Muscle layer of duodenum (tissue), 2 donors: ENCODE measurements around the gene SLC25A22.
A peak's percentile ranks its signal among the peaks of the same experiment; 100 is the strongest.

Experiments
- H3K27ac ChIP-seq: one replicate; pipeline ENCODE4 v1.7.0; 2013; ENCODE audit warnings: mild to moderate bottlenecking, low read length
- H3K27me3 ChIP-seq: one replicate; pipeline ENCODE4 v1.7.0; 2013; ENCODE audit warnings: low read depth, mild to moderate bottlenecking, control low read depth, low read length
- H3K36me3 ChIP-seq, 2 donors: one replicate each; pipeline ENCODE4 v1.7.0; 2013; ENCODE audit warnings: low read length in 2 of 2, control low read depth in 1 of 2, mild to moderate bottlenecking in 1 of 2; ENCODE audit not compliant: insufficient read depth in 2 of 2, control insufficient read depth in 1 of 2
- H3K4me1 ChIP-seq, 2 donors: one replicate each; pipeline ENCODE4 v1.7.0; 2013; ENCODE audit warnings: low read length in 2 of 2, mild to moderate bottlenecking in 2 of 2, control low read depth in 1 of 2, moderate library complexity in 1 of 2; ENCODE audit not compliant: insufficient read depth in 2 of 2, control insufficient read depth in 1 of 2
- H3K4me3 ChIP-seq, 2 donors: one replicate each; pipeline ENCODE4 v1.7.0; 2013; ENCODE audit warnings: low read length in 2 of 2, low read depth in 1 of 2, mild to moderate bottlenecking in 1 of 2
- H3K9me3 ChIP-seq, 2 donors: one replicate each; pipeline ENCODE4 v1.7.0; 2013; ENCODE audit warnings: low read length in 2 of 2, control low read depth in 1 of 2, mild to moderate bottlenecking in 1 of 2; ENCODE audit not compliant: control insufficient read depth in 1 of 2
- donor health status: healthy.

The SLC25A22 gene

GRCh38 chr11:826836-827145 lies 28.7 kb upstream of the SLC25A22 start:
- H3K27ac ChIP-seq, result no peak overlapping the region
- no peaks in the 10 kb centered on the region for H3K27me3 ChIP-seq
- H3K4me1 ChIP-seq, result peaks cover 0 to 53% of the 10 kb centered on the region in 2 donors
- peak overlapping the region in 1 of 2 donors; percentile 44 for H3K4me3 ChIP-seq
- H3K9me3 ChIP-seq, result no peaks in the 10 kb centered on the region
- peaks cover 0 to 32% of the 10 kb centered on the region in 2 donors for H3K36me3 ChIP-seq

DNA sequence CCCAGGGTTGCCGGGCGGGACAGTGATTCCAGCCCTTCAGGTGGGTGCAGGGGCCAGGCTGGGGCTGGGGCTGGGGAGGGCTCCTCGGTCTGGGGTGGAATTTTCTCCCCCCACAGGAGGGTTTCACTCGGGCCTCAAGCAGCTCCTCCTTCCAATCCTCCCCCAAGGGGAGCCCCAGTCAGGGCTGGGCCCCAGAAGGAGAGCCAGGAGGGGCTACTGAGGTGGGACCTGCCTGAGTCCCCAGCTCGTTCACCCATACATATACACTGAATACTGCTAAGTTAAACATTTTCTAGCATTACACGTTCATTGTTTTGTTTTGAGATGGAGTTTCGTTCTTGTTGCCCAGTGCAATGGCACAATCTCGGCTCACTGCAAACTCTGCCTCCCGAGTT lies 28.1 kb upstream of the SLC25A22 start:
- Histone ChIP-seq H3K4me1 (peaks cover 4 to 53% of the 10 kb centered on the region in 2 donors), H3K27ac (peak overlapping the region; percentile 23), H3K9me3 (no peaks in the 10 kb centered on the region), H3K36me3 (peaks cover 0 to 32% of the 10 kb centered on the region in 2 donors), H3K4me3 (no peak overlapping the region), H3K27me3 (no peaks in the 10 kb centered on the region)

DNA sequence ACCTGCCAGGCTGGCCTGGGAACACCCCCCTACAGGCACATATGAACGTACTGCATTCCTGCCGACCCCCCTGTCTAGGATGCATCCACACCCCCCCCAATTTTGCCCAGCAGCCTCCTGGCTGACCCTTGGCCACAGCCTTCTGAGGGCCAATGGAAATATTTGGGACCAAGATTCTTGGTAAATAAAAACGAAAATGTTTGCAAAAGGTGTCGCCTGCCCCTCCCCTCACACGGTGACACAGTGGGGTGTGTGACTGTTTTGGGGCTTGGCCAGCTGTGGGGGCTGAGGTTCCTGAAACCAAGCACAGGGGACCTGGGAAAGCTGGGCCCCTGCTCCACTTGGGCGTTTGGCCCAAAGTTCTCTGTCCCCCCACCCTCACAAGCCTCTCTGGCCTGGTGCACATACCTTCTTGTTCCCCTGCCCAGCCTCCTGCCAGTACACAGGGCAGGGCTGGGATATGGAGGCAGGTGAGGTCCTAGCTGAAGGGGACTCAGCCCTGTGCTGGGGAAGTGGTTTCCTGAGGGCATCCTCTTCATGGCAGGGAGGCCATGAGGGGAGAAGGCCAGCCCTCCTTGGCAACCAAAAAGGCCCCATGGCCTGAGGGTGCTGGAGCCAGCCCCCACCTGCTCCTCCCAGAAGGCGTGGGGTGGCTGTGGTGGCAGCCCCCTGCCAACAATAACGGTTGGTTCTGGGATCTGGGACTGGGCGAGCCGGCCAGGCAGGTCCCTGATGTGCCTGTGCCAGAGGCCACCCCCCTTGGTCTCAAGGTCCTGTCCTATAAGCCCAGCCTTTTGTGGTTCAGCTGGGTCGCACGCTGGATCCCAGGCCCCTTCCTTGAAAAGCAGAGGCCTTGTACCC lies 27.5 kb upstream of the SLC25A22 start:
- no peaks in the 10 kb centered on the region for H3K9me3 ChIP-seq
- H3K4me1 ChIP-seq, result peaks cover 10 to 53% of the 10 kb centered on the region in 2 donors
- peaks cover 0 to 32% of the 10 kb centered on the region in 2 donors for H3K36me3 ChIP-seq
- peak overlapping the region; percentile 23 for H3K27ac ChIP-seq
- H3K27me3 ChIP-seq, result no peaks in the 10 kb centered on the region
- no peak overlapping the region for H3K4me3 ChIP-seq

DNA sequence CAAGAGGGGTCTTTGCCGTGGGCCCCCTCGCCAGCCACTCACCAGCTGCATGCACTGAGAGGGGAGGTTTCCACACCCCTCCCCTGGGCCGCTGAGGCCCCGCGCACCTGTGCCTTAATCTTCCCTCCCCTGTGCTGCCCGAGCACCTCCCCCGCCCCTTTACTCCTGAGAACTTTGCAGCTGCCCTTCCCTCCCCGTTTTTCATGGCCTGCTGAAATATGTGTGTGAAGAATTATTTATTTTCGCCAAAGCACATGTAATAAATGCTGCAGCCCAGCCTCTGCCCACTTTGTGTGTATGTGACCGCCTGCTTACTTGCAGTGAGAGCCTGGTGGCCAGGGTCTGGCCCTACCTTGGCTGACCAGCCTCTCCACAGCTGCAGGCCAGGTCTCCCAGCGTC lies 26.9 kb upstream of the SLC25A22 start:
- Histone ChIP-seq H3K9me3 (no peaks in the 10 kb centered on the region), H3K27ac (no peak overlapping the region), H3K4me1 (peaks cover 11 to 51% of the 10 kb centered on the region in 2 donors), H3K27me3 (no peaks in the 10 kb centered on the region), H3K4me3 (no peak overlapping the region), H3K36me3 (peaks cover 0 to 32% of the 10 kb centered on the region in 2 donors)

DNA sequence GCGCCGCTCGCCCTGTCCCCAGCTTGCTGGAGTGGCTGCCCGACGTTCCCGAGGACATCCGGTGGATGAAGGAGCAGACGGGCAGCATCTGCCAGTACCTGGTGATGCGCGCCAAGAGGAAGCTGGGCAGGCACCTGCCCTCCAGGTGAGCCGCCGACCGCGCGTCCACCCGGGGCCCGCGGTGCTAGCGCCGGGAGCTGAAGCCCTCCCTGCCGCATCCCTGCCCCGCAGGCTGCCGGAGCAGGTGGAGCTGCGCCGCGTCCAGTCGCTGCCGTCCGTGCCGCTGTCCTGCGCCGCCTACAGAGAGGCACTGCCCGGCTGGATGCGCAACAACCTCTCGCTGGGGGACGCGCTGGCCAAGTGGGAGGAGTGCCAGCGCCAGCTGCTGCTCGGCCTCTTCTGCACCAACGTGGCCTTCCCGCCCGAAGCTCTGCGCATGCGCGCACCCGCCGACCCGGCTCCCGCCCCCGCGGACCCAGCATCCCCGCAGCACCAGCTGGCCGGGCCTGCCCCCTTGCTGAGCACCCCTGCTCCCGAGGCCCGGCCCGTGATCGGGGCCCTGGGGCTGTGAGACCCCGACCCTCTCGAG lies 26.3 kb upstream of the SLC25A22 start:
- Histone ChIP-seq H3K4me3 (no peak overlapping the region), H3K27ac (no peak overlapping the region), H3K9me3 (no peaks in the 10 kb centered on the region), H3K27me3 (no peaks in the 10 kb centered on the region), H3K36me3 (peaks cover 0 to 32% of the 10 kb centered on the region in 2 donors), H3K4me1 (peaks cover 11 to 46% of the 10 kb centered on the region in 2 donors)

- no peaks in the 10 kb centered on the region for H3K9me3 ChIP-seq
- H3K4me3 ChIP-seq, result no peak overlapping the region
- H3K27ac ChIP-seq, result no peak overlapping the region
- no peaks in the 10 kb centered on the region for H3K27me3 ChIP-seq
- peaks cover 11 to 43% of the 10 kb centered on the region in 2 donors for H3K4me1 ChIP-seq
- H3K36me3 ChIP-seq, result peaks cover 0 to 32% of the 10 kb centered on the region in 2 donors
Observed at GRCh38 chr11:823441-824291, 25.6 kb upstream of the SLC25A22 start.

GRCh38 chr11:821512-822371 lies 23.7 kb upstream of the SLC25A22 start:
- H3K27me3 ChIP-seq, result no peaks in the 10 kb centered on the region
- no peaks in the 10 kb centered on the region for H3K9me3 ChIP-seq
- H3K4me3 ChIP-seq, result no peak overlapping the region
- peaks cover 0 to 32% of the 10 kb centered on the region in 2 donors for H3K36me3 ChIP-seq
- H3K27ac ChIP-seq, result peak overlapping the region; percentile 62
- H3K4me1 ChIP-seq, result peaks cover 11 to 29% of the 10 kb centered on the region in 2 donors

DNA sequence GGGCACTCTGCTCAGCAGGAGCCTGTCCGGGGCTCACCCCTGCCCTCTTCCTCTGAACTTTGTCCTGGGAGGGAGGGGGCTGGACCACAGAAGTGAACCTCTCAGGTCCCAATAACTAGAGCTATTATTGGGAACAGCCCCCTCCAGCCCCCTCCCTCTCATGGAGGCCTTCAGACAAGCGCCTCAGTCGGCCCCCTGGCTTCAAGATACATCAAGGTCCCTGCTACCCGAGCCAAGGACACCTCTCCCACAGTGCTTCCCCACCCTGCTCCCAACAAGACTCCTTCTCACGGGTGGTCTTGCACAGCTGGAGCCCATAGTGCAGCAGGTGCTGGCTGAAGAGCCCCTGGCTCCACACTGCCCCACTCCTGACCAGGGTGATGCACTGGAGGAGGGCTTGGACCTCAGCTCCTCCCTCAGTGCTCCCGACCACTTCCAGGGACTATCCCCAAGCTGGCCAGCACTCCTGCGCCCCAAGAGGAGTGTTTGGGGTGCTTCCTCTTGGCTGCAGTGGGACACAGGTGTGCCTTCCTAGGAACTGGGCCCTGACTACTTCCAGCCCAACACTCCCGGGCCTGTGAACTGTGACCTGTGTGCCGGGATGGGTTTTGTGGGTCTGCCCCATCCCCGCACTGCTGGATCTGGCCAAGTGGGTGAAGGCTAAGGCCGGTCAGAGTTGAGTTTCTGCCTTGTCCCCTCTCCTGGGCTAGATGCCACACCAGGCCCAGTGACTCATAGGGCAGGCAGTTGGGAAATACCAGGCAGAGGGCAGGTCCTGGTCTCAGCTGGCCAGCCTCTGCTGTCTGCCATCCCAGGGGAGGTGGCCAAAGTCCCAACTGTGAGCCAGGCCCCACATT lies 22.8 kb upstream of the SLC25A22 start:
- H3K36me3 ChIP-seq, result peaks cover 0 to 32% of the 10 kb centered on the region in 2 donors
- H3K27me3 ChIP-seq, result no peaks in the 10 kb centered on the region
- H3K4me3 ChIP-seq, result peak overlapping the region; percentile 64 to 83
- H3K27ac ChIP-seq, result peak overlapping the region; percentile 62
- no peaks in the 10 kb centered on the region for H3K9me3 ChIP-seq
- peaks cover 11 to 27% of the 10 kb centered on the region in 2 donors for H3K4me1 ChIP-seq

- H3K4me1 ChIP-seq, result peaks cover 11 to 27% of the 10 kb centered on the region in 2 donors
- H3K36me3 ChIP-seq, result peaks cover 0 to 24% of the 10 kb centered on the region in 2 donors
- H3K27me3 ChIP-seq, result no peaks in the 10 kb centered on the region
- H3K4me3 ChIP-seq, result peak overlapping the region; percentile 64 to 83
- no peaks in the 10 kb centered on the region for H3K9me3 ChIP-seq
- peak overlapping the region; percentile 72 for H3K27ac ChIP-seq
Observed at GRCh38 chr11:819943-820649, 22.0 kb upstream of the SLC25A22 start.
